GM20000 (cell line): ENCODE measurements around the gene SUGCT.

Source experiments
- DNase-seq: peaks from one replicate; pipeline ENCODE4 v3.0.0; 2012; ENCODE audit warnings: low spot score
- CTCF ChIP-seq: IDR thresholded peaks from 2 replicates; pipeline ENCODE4 v1.5.1; 2012; ENCODE audit warnings: mild to moderate bottlenecking, control low read depth; ENCODE audit errors: extremely low read depth, missing control alignments

Gene SUGCT

GRCh38 chr7:40717242-40717641, 582.4 kb downstream of the SUGCT start:
- no peak for DNase-seq
- no peak for TF ChIP-seq CTCF

DNA sequence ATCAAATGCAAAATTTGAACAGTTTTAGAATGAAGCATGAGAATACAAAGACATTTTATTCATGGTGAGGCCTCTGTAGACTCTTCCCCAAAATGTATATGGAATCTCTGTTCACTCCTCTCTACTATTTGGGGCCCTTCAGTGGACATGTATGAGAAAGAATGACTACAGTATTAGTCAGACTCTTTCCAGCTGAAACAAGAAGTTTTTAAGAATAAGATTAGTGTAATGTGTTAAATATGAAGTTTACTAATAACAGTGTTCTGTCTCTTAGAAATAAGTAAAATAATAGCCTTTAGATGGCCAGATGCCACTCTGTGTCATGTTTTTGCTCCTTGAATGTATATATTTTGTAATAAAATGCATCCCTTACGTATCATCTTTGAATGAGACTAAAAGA, 585.6 kb downstream of the SUGCT start:
- no peak for DNase-seq
- no peak for TF ChIP-seq CTCF

GRCh38 chr7:40721342-40721949, 586.6 kb downstream of the SUGCT start:
- no peak for DNase-seq
- no peak for TF ChIP-seq CTCF

DNA sequence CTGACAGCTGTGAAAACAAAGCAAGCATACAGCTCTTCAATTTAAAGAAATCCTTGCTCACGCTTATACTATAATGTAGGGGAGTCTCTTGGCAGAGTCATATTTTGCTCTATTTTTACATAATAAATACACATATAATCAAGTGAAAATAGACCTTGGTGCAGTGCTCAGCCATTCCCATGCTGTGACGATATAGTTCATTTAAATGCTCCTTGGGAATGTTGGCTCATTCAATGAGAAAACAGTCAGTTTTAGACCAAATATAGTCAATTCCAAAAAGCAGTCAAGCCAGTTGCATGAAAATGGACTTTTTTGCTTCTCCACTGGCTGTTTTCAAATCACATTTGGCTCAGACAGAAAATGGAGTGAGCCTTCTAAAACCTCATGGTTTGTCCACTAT, 587.4 kb downstream of the SUGCT start:
- DNase-seq: no peak
- no peak for TF ChIP-seq CTCF

DNA sequence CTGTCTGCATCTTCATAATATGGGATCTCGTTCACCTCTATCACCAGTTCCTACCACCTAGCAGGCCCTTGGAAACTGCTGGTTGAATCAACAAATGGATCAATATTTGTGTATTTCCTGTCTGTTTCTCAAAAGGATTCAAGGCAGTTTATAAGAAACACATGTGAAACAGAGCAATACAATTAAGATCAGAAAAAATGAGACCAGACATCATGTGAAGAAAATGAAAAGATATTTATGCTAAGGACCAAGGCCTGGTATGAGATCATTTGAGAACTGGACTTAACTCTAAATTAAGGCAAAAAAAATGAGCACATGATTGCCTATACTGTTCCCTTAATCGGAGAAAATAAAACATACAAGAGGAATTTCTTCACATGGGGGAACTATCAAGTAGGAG, 589.0 kb downstream of the SUGCT start:
- TF ChIP-seq CTCF: no peak
- no peak for DNase-seq

DNA sequence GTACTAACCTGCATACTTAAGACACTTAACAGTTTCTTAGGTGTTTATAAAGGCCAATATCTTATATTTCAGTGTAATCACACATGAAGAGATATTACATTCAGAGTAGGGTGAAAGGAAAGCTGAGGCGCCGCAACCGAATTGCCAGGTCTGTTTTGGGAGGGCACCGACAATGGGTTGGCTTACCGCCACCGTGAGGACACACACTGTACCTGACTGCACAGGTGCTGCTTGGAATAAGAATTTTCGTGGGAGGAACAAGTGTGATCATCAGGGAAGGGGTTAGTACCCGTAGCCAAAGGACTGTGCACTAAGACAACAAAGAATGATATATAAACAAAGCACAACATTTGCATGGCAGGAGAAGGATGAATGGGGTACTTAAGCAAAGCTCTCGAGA, 591.8 kb downstream of the SUGCT start:
- DNase-seq: no peak

GRCh38 chr7:40733114-40733513, 598.3 kb downstream of the SUGCT start:
- DNase-seq: no peak
- TF ChIP-seq CTCF: no peak

More for the DNA sequence above, 591.8 kb downstream of the SUGCT start:
- TF ChIP-seq CTCF: no peak
